Measurements from ENCODE around the gene VPS26C.

The VPS26C gene

GRCh38 chr21:37264808-37265207 lies 2.3 kb downstream of the VPS26C start:
- no peak for DNase-seq (ENCODE audit: low read depth)

- no peak for DNase-seq (ENCODE audit: low read depth)
Observed at GRCh38 chr21:37263827-37264600, 3.1 kb downstream of the VPS26C start.

GRCh38 chr21:37259426-37259825 lies 7.7 kb downstream of the VPS26C start:
- peak; percentile 72 for DNase-seq (ENCODE audit: low read depth)

- DNase-seq (ENCODE audit: low read depth), result peak; percentile 34
Observed at GRCh38 chr21:37257967-37258877, 8.9 kb downstream of the VPS26C start.

- DNase-seq (ENCODE audit: low read depth), result peak; percentile 15
Observed at GRCh38 chr21:37257511-37257966, 9.6 kb downstream of the VPS26C start.

- DNase-seq (ENCODE audit: low read depth), result peak; percentile 26
Observed at GRCh38 chr21:37253991-37254390, 13.1 kb downstream of the VPS26C start.

GRCh38 chr21:37251294-37251634 lies 15.9 kb downstream of the VPS26C start:
- DNase-seq (ENCODE audit: low read depth), result no peak

GRCh38 chr21:37249112-37249904 lies 17.8 kb downstream of the VPS26C start:
- DNase-seq (ENCODE audit: low read depth), result no peak

- no peak for DNase-seq (ENCODE audit: low read depth)
Observed at GRCh38 chr21:37248298-37248697, 18.8 kb downstream of the VPS26C start.

- DNase-seq (ENCODE audit: low read depth), result no peak
Observed at GRCh38 chr21:37245151-37245550, 22.0 kb downstream of the VPS26C start.

GRCh38 chr21:37244501-37245095 lies 22.5 kb downstream of the VPS26C start:
- no peak for DNase-seq (ENCODE audit: low read depth)

GRCh38 chr21:37243961-37244360 lies 23.2 kb downstream of the VPS26C start:
- DNase-seq (ENCODE audit: low read depth), result no peak

- no peak for DNase-seq (ENCODE audit: low read depth)
Observed at GRCh38 chr21:37241426-37241825, 25.7 kb downstream of the VPS26C start.

- DNase-seq (ENCODE audit: low read depth), result no peak
Observed at GRCh38 chr21:37240978-37241377, 26.2 kb downstream of the VPS26C start.

- DNase-seq (ENCODE audit: low read depth), result no peak
Observed at GRCh38 chr21:37237764-37238163, 29.4 kb downstream of the VPS26C start.

GRCh38 chr21:37237346-37237745 lies 29.8 kb downstream of the VPS26C start:
- no peak for DNase-seq (ENCODE audit: low read depth)

- DNase-seq (ENCODE audit: low read depth), result no peak
Observed at GRCh38 chr21:37233551-37234146, 33.5 kb downstream of the VPS26C start.

- DNase-seq (ENCODE audit: low read depth), result no peak
Observed at GRCh38 chr21:37232274-37233018, 34.7 kb downstream of the VPS26C start.

GRCh38 chr21:37231671-37232070 lies 35.5 kb downstream of the VPS26C start:
- DNase-seq (ENCODE audit: low read depth), result no peak

- no peak for DNase-seq (ENCODE audit: low read depth)
Observed at GRCh38 chr21:37231249-37231645, 35.9 kb downstream of the VPS26C start.
